ENCODE results near the gene ROCK2.

DNA sequence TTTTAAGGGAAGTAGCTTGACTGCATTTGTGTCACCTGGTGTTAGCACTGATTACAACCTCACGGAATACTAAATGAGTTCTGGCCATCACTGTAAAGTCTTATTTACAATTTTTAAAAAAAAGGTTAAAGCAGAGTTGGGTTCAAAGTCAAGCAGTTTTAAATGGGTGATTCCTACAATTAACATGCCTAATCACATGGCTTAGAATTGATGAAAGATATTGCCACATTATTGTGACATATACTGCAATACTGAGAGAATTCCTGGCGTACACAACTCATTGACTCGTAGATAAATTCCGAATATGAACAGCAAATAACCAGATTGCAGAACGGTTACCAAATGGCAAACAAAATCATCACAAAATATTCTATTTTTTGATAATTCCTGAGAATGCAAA, 34.2 kb downstream of the ROCK2 start:
- TF ChIP-seq, protein P1, sequence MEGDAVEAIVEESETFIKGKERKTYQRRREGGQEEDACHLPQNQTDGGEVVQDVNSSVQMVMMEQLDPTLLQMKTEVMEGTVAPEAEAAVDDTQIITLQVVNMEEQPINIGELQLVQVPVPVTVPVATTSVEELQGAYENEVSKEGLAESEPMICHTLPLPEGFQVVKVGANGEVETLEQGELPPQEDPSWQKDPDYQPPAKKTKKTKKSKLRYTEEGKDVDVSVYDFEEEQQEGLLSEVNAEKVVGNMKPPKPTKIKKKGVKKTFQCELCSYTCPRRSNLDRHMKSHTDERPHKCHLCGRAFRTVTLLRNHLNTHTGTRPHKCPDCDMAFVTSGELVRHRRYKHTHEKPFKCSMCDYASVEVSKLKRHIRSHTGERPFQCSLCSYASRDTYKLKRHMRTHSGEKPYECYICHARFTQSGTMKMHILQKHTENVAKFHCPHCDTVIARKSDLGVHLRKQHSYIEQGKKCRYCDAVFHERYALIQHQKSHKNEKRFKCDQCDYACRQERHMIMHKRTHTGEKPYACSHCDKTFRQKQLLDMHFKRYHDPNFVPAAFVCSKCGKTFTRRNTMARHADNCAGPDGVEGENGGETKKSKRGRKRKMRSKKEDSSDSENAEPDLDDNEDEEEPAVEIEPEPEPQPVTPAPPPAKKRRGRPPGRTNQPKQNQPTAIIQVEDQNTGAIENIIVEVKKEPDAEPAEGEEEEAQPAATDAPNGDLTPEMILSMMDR (IDR thresholded peaks at IDR 0.05): no peak
- TF ChIP-seq ZFX (IDR thresholded peaks at IDR 0.05; ENCODE audit: borderline replicate concordance): no peak
